Stimulated activated CD4-positive, alpha-beta T cell treated with anti-CD3 and anti-CD28 coated beads, Interleukin-15, amount 100 ng/mL, for 1 hour (primary cell): ENCODE data around the gene RHO.

Experiments used
- DNase-seq, 2 donors: peaks; one replicate each; pipeline ENCODE4 v3.0.0-alpha.2; 2020; ENCODE audit warnings: low read depth in 1 of 2, low spot score in 1 of 2

Gene RHO

DNA sequence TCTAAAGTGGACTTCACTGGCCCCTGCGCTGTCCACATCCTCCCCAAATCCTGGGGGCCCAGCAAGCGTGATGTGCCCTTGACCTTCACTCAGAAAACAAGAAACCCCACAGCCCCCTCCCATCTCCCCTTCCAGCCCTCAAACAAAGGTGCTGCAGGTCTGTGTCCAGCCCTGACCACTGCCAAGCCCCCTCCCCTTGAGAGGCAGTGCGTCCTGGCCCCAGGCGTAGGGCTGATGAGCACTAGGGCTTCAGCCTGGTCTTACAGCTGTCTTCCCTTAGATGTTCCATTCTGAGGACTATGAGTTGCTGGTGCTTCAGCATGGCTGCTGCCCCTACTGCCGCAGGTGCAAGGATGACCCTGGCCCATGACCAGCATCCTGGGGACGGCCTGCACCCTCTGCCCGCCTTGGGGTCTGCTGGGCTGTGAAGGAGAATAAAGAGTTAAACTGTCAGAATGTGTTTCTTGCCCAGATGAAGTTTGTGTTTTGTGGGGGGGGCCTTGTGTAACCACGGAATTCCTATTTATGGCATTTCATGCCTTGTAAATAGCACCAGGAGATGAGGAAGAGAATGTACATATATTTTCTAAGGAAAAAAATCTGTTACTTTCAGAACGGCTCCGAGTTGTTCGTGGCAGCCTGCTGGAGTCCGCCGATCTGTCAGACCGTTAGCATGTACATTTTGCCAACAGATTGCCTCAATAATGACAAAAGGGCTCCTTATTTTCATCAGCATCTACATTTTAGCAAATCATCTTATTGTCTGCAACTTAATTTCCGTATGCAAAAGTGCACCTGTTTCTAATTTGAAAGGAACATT, 8.3 kb upstream of the RHO start:
- DNase-seq = no peak

DNA sequence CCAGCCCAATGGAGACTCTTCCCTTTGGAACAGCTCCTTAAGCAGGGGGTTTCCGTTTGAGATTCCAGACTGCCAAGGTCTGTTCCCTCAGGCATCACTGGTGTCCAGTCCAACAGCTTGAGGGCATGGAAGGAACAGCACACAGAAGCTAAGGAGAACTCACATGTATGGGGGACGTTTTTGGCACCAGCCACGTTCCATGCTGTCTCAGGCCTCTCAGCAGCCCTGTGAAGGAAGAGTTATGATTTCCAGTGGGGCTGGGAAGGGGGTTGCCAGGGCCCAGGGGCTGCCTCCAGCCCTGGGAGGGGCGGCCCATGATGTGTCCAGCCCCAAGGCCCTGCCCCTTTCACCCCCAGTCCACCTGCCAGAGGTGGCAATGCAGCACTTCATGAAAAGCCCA, 7.5 kb upstream of the RHO start:
- DNase-seq = no peak

- DNase-seq = no peak
Measured at GRCh38 chr3:129521611-129522010, 6.8 kb upstream of the RHO start.

GRCh38 chr3:129522953-129523352, 5.5 kb upstream of the RHO start:
- no peak for DNase-seq

DNA sequence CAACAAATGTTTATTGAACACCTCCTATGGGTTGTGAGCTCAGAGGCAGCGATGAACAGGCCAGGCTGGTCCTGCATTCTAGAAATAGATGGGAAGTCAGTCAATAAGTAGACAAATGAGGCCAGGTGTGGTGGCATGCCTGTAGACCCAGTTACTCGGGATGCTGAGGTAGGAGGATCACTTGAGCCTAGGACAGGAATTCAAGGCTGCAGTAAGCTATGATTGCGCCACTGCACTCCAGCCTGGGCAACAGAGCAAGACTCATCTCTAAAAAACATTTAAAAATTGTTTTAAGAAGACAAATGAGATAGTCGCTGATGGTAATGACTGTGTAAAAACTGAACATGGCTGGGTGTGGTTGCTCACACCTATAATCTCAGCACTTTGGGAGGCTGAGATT, 4.4 kb upstream of the RHO start:
- DNase-seq = no peak

GRCh38 chr3:129525341-129525968, 3.0 kb upstream of the RHO start:
- DNase-seq = no peak

DNA sequence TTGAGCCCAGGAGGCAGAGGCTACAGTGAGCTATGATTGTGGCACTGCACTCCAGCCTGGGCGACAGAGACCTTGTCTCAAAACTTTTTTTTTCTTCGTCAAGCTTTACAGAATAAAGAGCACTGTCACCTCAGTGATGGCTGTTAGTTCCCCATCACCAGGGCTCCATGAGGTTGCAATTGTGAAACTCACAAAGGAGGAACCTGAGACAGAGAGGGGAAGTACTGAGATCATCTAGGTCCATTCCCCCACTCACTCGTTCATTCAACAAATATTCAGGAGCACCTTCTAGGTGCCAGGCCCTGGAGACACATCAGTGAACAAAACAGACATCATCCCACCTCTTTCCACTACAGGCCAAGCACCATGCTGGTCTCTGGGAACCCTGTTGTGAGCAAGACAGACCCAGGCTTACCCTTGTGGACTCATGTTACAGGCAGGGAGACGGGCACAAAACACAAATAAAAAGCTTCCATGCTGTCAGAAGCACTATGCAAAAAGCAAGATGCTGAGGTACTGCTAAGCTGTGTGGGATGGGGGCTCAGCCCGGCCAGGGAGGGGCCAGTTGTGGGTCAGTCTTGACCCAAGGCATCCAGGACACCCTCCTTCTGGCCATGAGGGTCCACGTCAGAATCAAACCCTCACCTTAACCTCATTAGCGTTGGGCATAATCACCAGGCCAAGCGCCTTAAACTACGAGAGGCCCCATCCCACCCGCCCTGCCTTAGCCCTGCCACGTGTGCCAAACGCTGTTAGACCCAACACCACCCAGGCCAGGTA, 2.1 kb upstream of the RHO start:
- no peak for DNase-seq

- DNase-seq = no peak
Measured at GRCh38 chr3:129527262-129527661, 1.2 kb upstream of the RHO start.

- DNase-seq = no peak
Measured at GRCh38 chr3:129529436-129530210, 1.2 kb downstream of the RHO start.

- DNase-seq = no peak
Measured at GRCh38 chr3:129530251-129530791, 1.9 kb downstream of the RHO start.

- DNase-seq = no peak
Measured at GRCh38 chr3:129530821-129531220, 2.4 kb downstream of the RHO start.

GRCh38 chr3:129531699-129532098, 3.3 kb downstream of the RHO start:
- DNase-seq = no peak

DNA sequence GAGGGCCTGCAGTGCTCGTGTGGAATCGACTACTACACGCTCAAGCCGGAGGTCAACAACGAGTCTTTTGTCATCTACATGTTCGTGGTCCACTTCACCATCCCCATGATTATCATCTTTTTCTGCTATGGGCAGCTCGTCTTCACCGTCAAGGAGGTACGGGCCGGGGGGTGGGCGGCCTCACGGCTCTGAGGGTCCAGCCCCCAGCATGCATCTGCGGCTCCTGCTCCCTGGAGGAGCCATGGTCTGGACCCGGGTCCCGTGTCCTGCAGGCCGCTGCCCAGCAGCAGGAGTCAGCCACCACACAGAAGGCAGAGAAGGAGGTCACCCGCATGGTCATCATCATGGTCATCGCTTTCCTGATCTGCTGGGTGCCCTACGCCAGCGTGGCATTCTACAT, 3.8 kb downstream of the RHO start:
- DNase-seq = no peak

DNA sequence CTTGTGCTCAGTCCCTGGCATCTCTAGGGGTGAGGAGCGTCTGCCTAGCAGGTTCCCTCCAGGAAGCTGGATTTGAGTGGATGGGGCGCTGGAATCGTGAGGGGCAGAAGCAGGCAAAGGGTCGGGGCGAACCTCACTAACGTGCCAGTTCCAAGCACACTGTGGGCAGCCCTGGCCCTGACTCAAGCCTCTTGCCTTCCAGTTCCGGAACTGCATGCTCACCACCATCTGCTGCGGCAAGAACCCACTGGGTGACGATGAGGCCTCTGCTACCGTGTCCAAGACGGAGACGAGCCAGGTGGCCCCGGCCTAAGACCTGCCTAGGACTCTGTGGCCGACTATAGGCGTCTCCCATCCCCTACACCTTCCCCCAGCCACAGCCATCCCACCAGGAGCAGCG, 5.0 kb downstream of the RHO start:
- no peak for DNase-seq

DNA sequence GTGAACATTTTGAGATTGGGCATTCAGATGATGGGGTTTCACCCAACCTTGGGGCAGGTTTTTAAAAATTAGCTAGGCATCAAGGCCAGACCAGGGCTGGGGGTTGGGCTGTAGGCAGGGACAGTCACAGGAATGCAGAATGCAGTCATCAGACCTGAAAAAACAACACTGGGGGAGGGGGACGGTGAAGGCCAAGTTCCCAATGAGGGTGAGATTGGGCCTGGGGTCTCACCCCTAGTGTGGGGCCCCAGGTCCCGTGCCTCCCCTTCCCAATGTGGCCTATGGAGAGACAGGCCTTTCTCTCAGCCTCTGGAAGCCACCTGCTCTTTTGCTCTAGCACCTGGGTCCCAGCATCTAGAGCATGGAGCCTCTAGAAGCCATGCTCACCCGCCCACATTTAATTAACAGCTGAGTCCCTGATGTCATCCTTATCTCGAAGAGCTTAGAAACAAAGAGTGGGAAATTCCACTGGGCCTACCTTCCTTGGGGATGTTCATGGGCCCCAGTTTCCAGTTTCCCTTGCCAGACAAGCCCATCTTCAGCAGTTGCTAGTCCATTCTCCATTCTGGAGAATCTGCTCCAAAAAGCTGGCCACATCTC, 6.1 kb downstream of the RHO start:
- DNase-seq = no peak

DNA sequence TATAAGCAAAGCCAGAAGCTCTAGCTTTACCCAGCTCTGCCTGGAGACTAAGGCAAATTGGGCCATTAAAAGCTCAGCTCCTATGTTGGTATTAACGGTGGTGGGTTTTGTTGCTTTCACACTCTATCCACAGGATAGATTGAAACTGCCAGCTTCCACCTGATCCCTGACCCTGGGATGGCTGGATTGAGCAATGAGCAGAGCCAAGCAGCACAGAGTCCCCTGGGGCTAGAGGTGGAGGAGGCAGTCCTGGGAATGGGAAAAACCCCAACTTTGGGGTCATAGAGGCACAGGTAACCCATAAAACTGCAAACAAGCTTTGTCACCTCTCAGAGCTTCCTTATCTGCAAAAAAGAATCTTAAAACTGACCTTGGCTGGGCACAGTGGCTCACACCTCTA, 6.6 kb downstream of the RHO start:
- no peak for DNase-seq

DNA sequence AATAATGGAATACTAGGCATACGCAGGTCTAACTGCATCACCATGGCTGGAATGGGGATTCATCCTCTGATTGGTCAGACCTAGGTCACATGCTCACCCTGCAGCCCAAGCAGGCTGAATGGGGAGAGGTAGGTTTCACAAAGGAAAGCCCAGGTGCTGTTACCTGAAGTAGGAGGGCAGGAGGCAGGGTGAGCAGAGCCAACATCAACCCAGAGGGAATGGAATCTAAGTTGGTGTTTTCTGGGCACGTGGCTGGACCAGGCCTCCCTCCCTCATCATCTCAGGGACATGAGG, 7.9 kb downstream of the RHO start:
- no peak for DNase-seq

- DNase-seq = no peak
Measured at GRCh38 chr3:129536804-129537203, 8.4 kb downstream of the RHO start.

- no peak for DNase-seq
Measured at GRCh38 chr3:129539206-129539605, 10.8 kb downstream of the RHO start.

DNA sequence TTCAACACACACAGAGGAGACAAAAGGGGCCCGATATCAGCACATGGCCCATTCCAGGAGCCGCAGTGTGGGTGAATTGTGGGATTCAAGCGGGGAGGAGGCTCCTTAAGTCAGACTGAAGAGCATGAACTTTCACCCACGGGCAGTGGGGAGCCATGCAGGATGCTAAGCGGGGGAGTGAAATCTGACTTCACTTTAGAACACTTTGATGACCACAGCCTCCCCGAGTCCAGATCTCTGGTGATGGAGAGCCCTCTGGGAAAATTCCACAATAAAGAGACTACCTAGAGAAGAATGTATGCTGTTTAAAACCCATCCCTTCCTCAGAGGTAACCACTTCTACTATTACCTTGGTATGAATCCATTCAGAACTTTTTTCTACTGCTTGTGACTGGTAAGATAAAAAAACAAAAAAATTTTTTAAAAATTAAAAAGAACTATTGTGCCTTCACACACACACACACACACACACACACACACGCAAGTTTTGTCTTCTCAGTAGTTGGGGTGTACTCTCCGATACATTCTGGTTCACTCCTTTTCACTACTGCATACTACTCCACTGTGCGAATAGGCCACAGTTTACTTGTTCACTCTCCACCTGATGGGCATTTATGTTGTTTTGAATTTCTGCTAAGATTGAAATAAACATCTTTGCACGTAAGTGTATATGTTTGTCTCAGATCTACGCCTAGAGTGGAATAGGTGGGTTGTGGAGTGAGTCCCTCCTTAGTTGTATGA, 12.5 kb downstream of the RHO start:
- DNase-seq = no peak
